Activated naive CD8-positive, alpha-beta T cell treated with anti-CD3 and anti-CD28 coated beads, Interleukin-2, amount 50 U/mL, for 16 hours (primary cell): ENCODE measurements around the gene NFAT5.
"Not testable (repeated sequence)": the region's sequence is repeated elsewhere in the genome, so short reads cannot be mapped to it uniquely, and the experiment has no call there.

Experiments
- DNase-seq: peaks from one replicate; pipeline ENCODE4 v3.0.0-alpha.2; 2020; ENCODE audit warnings: low read depth, low spot score

The NFAT5 gene

GRCh38 chr16:69553332-69553731 lies 12.4 kb upstream of the NFAT5 start:
- DNase-seq, result no peak

- no peak for DNase-seq
These were observed 11.3 kb upstream of the NFAT5 start for GRCh38 chr16:69554495-69554894.

GRCh38 chr16:69555437-69555836 lies 10.3 kb upstream of the NFAT5 start:
- no peak for DNase-seq

GRCh38 chr16:69555867-69556266 lies 9.9 kb upstream of the NFAT5 start:
- DNase-seq, result no peak

- DNase-seq, result no peak
These were observed 6.6 kb upstream of the NFAT5 start for GRCh38 chr16:69559164-69559563.

GRCh38 chr16:69561367-69561766 lies 4.4 kb upstream of the NFAT5 start:
- DNase-seq, result not testable (repeated sequence)

- DNase-seq, result no peak
These were observed 3.9 kb upstream of the NFAT5 start for GRCh38 chr16:69561901-69562300.

GRCh38 chr16:69562813-69563212 lies 3.0 kb upstream of the NFAT5 start:
- no peak for DNase-seq

GRCh38 chr16:69563605-69564580 lies 1.9 kb upstream of the NFAT5 start:
- DNase-seq, result peak; percentile 44

GRCh38 chr16:69564845-69565670 lies 708 bp upstream of the NFAT5 start:
- no peak for DNase-seq

- no peak for DNase-seq
These were observed 644 bp downstream of the NFAT5 start for GRCh38 chr16:69566240-69566980.

GRCh38 chr16:69566981-69567680 lies 1.4 kb downstream of the NFAT5 start:
- no peak for DNase-seq

- no peak for DNase-seq
These were observed 2.9 kb downstream of the NFAT5 start for GRCh38 chr16:69568676-69569075.

- not testable (repeated sequence) for DNase-seq
These were observed 13.0 kb downstream of the NFAT5 start for GRCh38 chr16:69578771-69579170.

GRCh38 chr16:69579783-69580481 lies 14.2 kb downstream of the NFAT5 start:
- no peak for DNase-seq

GRCh38 chr16:69581297-69581696 lies 15.5 kb downstream of the NFAT5 start:
- no peak for DNase-seq

GRCh38 chr16:69584493-69584892 lies 18.7 kb downstream of the NFAT5 start:
- not testable (repeated sequence) for DNase-seq

GRCh38 chr16:69589434-69590269 lies 23.9 kb downstream of the NFAT5 start:
- DNase-seq, result no peak

- DNase-seq, result no peak
These were observed 24.8 kb downstream of the NFAT5 start for GRCh38 chr16:69590590-69590989.
